K562 (cell line): ENCODE measurements around the gene RNH1. TPM values are rescaled to one million over a fixed set of nuclear protein-coding genes. Genes with fewer than 3 reads are reported as not detected.

Experiments
- ATAC-seq: fragments of 200-7000 bp; cut with Tn5 transposase; 3 replicates; pipeline ENCODE4 v1.9.1; 2020; ENCODE audit warnings: moderate library complexity
- BruUV-seq: library from RNA; stranded (reverse); fragments of 400-500 nt; replicated peaks from 2 replicates; lab custom pipeline; 2021; lab: Mats Ljungman, UMichigan
- CTCF ChIA-PET: fragments of 300-600 bp; formaldehyde crosslinking; extraction: SDS; loops from one replicate; lab custom pipeline; 2021; ENCODE audit warnings: low intra/inter-chr PET ratio; lab: Yijun Ruan, JAX
- POLR2A ChIA-PET: fragments of 300-600, 350-650 bp; sonication (Branson Sonifier 250); formaldehyde crosslinking; extraction: SDS; loops from one replicate; lab custom pipeline; 2021; ENCODE audit warnings: antibody characterized with exemption, inconsistent platforms; lab: Yijun Ruan, JAX
- DNase-seq, 4 experiments: peaks; one replicate each; pipeline versions ENCODE4 v3.0.0 to v3.0.0-alpha.2; 2011 to 2018; ENCODE audit warnings: low spot score in 3 of 4, mixed read lengths in 3 of 4; ENCODE audit errors: extremely low read depth in 1 of 4
- FAIRE-seq: peaks from 2 replicates; lab custom pipeline; 2011; peaks lifted over from hg19 to GRCh38; lab: Jason Lieb, UNC
- H2AFZ ChIP-seq: 2 replicates; pipeline ENCODE4 v1.6.0; 2011; ENCODE audit warnings: low read depth, low read length, control low read depth, inconsistent platforms
- H3K27ac ChIP-seq: fragments of 200-600 bp; 3 replicates; pipeline ENCODE4 v1.8.0; 2011; ENCODE audit warnings: low read depth, mild to moderate bottlenecking, control low read depth, inconsistent platforms, low read length, moderate library complexity, mixed read lengths; ENCODE audit errors: extremely low read depth
- H3K27me3 ChIP-seq, 2 experiments: fragments of 300-600 bp in 1 of 2; 2 replicates in 1 of 2; 3 replicates in 1 of 2; pipeline versions ENCODE4 v1.6.0 to v1.8.0; 2011; ENCODE audit warnings: inconsistent platforms in 2 of 2, low read length in 2 of 2, mild to moderate bottlenecking in 1 of 2, mixed read lengths in 1 of 2, moderate library complexity in 1 of 2; ENCODE audit not compliant: control insufficient read depth in 2 of 2, insufficient read depth in 2 of 2
- H3K36me3 ChIP-seq: fragments of 300-600 bp; 3 replicates; pipeline ENCODE4 v1.8.0; 2011; ENCODE audit warnings: mild to moderate bottlenecking, low read length, inconsistent platforms; ENCODE audit not compliant: control insufficient read depth, insufficient read depth
- H3K4me1 ChIP-seq, 2 experiments: fragments of 200-600 bp in 1 of 2; replicated peaks in 1 of 2; 2 replicates in 1 of 2; 3 replicates in 1 of 2; pipeline versions ENCODE4 v1.5.1 to v1.8.0; 2011; ENCODE audit warnings: inconsistent platforms in 2 of 2, low read length in 2 of 2, mild to moderate bottlenecking in 1 of 2, mixed read lengths in 1 of 2, moderate library complexity in 1 of 2; ENCODE audit not compliant: control insufficient read depth in 2 of 2, insufficient read depth in 2 of 2
- H3K4me2 ChIP-seq: 2 replicates; pipeline ENCODE4 v1.6.1; 2011; ENCODE audit warnings: low read length, control low read depth, inconsistent platforms, mixed read lengths; ENCODE audit not compliant: insufficient read depth
- H3K4me3 ChIP-seq: fragments of 200-600 bp; sonication (generic), shearing (Covaris generic); 2 replicates; pipeline ENCODE4 v1.5.1; 2016; ENCODE audit warnings: control low read depth, inconsistent platforms
- H3K79me2 ChIP-seq: fragments of 200-600 bp; 3 replicates; pipeline ENCODE4 v1.8.0; 2011; ENCODE audit warnings: low read length, inconsistent platforms; ENCODE audit not compliant: control insufficient read depth, insufficient read depth
- H3K9ac ChIP-seq, 2 experiments: 2 replicates each; pipeline versions ENCODE4 v1.6.0 to v1.6.1; 2011; ENCODE audit warnings: low read depth in 2 of 2, low read length in 2 of 2, control low read depth in 1 of 2, inconsistent platforms in 1 of 2, mild to moderate bottlenecking in 1 of 2, mixed read lengths in 1 of 2; ENCODE audit not compliant: insufficient read depth in 1 of 2
- H3K9me1 ChIP-seq: one replicate; pipeline ENCODE4 v1.6.0; 2011; ENCODE audit warnings: inconsistent platforms, mild to moderate bottlenecking, low read length, moderate library complexity; ENCODE audit not compliant: control insufficient read depth, insufficient read depth
- H3K9me3 ChIP-seq: replicated peaks from 2 replicates; pipeline ENCODE4 v1.5.1; 2011; ENCODE audit warnings: low read depth, low read length, inconsistent platforms; ENCODE audit not compliant: control insufficient read depth, insufficient read depth
- H4K20me1 ChIP-seq: replicated peaks from 2 replicates; pipeline ENCODE4 v1.6.1; 2011; ENCODE audit warnings: low read length, inconsistent platforms, mixed read lengths; ENCODE audit not compliant: control insufficient read depth, insufficient read depth
- MTA2 ChIP-seq: fragments of 450-650 bp; IDR thresholded peaks from 2 replicates; pipeline ENCODE4 v1.6.1; 2016; ENCODE audit warnings: low read depth
- PRMT5 ChIP-seq: sonication (generic); formaldehyde crosslinking; IDR thresholded peaks from 2 replicates; pipeline ENCODE4 v1.5.0; 2020; ENCODE audit warnings: missing genetic modification reagents
- RBM22 ChIP-seq: fragments of 200-400 bp; formaldehyde crosslinking; IDR thresholded peaks from 2 replicates; pipeline ENCODE4 v1.6.1; 2018; ENCODE audit warnings: low read length, low read depth; ENCODE audit not compliant: poor library complexity, severe bottlenecking
- ZNF3 ChIP-seq: fragments of 250-450 bp; sonication (Bioruptor Pico); IDR thresholded peaks from 2 replicates; pipeline ENCODE4 v1.5.0; 2021; ENCODE audit warnings: mild to moderate bottlenecking, moderate library complexity
- WGBS: fragments of 100-300 bp; shearing (Covaris generic); methylation state at CpG from one replicate; pipeline ENCODE4 v1.1.6; 2016; ENCODE audit warnings: low coverage, mixed read lengths; ENCODE audit not compliant: insufficient coverage; ENCODE audit errors: missing lambda C conversion rate; 5-methylcytosine and 5-hydroxymethylcytosine counted together
- in situ Hi-C: fragments of 300-500 bp; cut with MboI; formaldehyde crosslinking; loops from 4 replicates; pipeline ENCODE4 v1.15.0; 2018; ENCODE audit warnings: inconsistent platforms, mixed read lengths
- intact Hi-C: fragments of 100-400 bp; cut with micrococcal nuclease; formaldehyde crosslinking; loops from 2 replicates; pipeline ENCODE4 v1.14.2; 2022
- polyA plus RNA-seq, 8 experiments: library from polyadenylated mRNA; depleted of rRNA in 4 of 8; stranded (reverse) in 5 of 8; unstranded in 3 of 8; fragments of >200 nt; fragmentation: Nextera tagmentation in 2 of 8; fragmentation: Illumina TruSeq in 1 of 8; extraction: Ambion mirVana in 2 of 8; extraction: Trizol in 1 of 8; gene quantifications; 2 replicates each; pipeline versions ENCODE4 v1.2.1 to v1.2.3, GENCODE V29; 2011 to 2014; ENCODE audit warnings: inconsistent platforms in 1 of 8, missing spikeins in 1 of 8
- total RNA-seq, 7 experiments: library from RNA; depleted of rRNA in 6 of 7; stranded (reverse); fragments of >200 nt in 6 of 7; fragmentation: Illumina TruSeq in 2 of 7; extraction: Trizol in 2 of 7; gene quantifications; 2 replicates each; pipeline versions ENCODE4 v1.2.1 to v1.2.3, GENCODE V29; 2011 to 2021; ENCODE audit warnings: low replicate concordance in 1 of 7
- TF ChIP-seq, protein P1 (sequence below), 2 experiments: fragments of 250-450 bp in 1 of 2; fragments of 450-650 bp in 1 of 2; sonication (Bioruptor Pico) in 1 of 2; IDR thresholded peaks; 2 replicates each; pipeline versions ENCODE4 v1.6.1 to v1.8.0; 2016 to 2021; ENCODE audit warnings: mild to moderate bottlenecking in 2 of 2, moderate library complexity in 2 of 2, missing compliant biosample characterization in 1 of 2, missing genetic modification characterization in 1 of 2
- TF ChIP-seq, protein P2 (sequence below), 2 experiments: fragments of 450-650 bp; conservative IDR thresholded peaks; 2 replicates each; pipeline ENCODE4 v1.6.1; 2017; ENCODE audit warnings: mild to moderate bottlenecking in 2 of 2, moderate library complexity in 2 of 2
- TF ChIP-seq, protein P3 (sequence below): fragments of 200-600 bp; sonication (generic); IDR thresholded peaks from one replicate; pipeline ENCODE4 v1.6.1; 2012; ENCODE audit warnings: mild to moderate bottlenecking, low read depth, low read length, inconsistent platforms

Gene RNH1
- total and polyA plus RNA-seq, 9 of the 15 experiments (the other 6 are each of a cell fraction or from before 2014, with no cell fraction given), result 2.5 to 160 (median 44.3) TPM

DNA sequence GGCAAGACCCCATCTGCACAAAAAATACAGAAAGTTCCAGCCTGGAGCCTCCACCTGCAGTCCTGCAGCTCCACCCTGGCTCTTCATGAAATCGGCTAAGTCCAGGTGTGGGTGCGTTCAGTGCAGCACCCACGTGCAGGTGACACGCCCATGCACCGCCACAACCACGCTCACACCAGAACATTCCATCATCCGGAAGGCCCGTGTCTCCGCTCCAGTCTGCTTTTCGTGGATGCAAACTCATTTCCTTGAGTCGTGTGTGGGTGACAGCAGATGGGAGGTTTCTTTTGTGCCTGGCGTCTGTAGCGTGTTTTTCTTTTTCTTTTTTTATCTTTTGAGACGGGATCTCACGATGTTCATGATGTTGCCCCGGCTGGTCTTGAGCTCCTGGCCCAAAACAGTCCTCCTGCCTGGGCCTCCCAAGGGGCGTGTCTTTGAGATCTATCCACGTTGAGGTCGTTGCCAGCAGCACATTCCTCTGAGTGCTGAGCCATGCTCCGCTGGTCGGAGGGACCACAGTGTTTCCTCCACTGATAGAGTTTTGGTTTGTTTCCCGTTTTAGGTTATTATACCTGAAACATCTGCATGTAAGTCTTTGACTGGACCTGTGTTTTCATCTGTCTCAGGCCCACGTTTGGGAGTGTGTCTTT lies 49.8 kb downstream of the RNH1 start:
- BruUV-seq, result no TSS peak
- in situ Hi-C loops (no loop called here), intact Hi-C loops (no loop called here)
- H2AFZ ChIP-seq, result no peak overlapping the region
- FAIRE-seq (no peak), DNase-seq (no peak), ATAC-seq (no peak)
- H3K4me1 ChIP-seq, result peaks cover 28 to 59% of the 10 kb centered on the region in 2 experiments
- WGBS, result 80% methylated on average over 23 of the region's 23 CpGs
- H3K27ac ChIP-seq, result no peak overlapping the region; the same call in 2 of the 3 replicates
- H3K4me3 ChIP-seq, result no peak overlapping the region
- no peak overlapping the region for H3K9ac ChIP-seq
- no peaks in the 10 kb centered on the region for H3K9me1 ChIP-seq
- peaks cover 86% of the 10 kb centered on the region for H3K36me3 ChIP-seq
- no peaks in the 10 kb centered on the region for H3K27me3 ChIP-seq
- no peak overlapping the region for H3K4me2 ChIP-seq
- H4K20me1 ChIP-seq, result peaks cover 10% of the 10 kb centered on the region; the same call in 1 of the 2 replicates
- CTCF ChIA-PET, result no interaction called here
- H3K9me3 ChIP-seq, result no peaks in the 10 kb centered on the region
- POLR2A ChIA-PET, result no interaction called here
- H3K79me2 ChIP-seq, result peaks cover 91% of the 10 kb centered on the region
- TF ChIP-seq RBM22, result no peak
- TF ChIP-seq ZNF3, result no peak
- TF ChIP-seq, protein P1, sequence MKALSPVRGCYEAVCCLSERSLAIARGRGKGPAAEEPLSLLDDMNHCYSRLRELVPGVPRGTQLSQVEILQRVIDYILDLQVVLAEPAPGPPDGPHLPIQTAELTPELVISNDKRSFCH (CRISPR knock-in tag; IDR thresholded peaks at IDR 0.05), result no peak
- TF ChIP-seq, protein P1 (tag; IDR thresholded peaks at IDR 0.05), result no peak
- no peak for TF ChIP-seq MTA2
- TF ChIP-seq, protein P2, sequence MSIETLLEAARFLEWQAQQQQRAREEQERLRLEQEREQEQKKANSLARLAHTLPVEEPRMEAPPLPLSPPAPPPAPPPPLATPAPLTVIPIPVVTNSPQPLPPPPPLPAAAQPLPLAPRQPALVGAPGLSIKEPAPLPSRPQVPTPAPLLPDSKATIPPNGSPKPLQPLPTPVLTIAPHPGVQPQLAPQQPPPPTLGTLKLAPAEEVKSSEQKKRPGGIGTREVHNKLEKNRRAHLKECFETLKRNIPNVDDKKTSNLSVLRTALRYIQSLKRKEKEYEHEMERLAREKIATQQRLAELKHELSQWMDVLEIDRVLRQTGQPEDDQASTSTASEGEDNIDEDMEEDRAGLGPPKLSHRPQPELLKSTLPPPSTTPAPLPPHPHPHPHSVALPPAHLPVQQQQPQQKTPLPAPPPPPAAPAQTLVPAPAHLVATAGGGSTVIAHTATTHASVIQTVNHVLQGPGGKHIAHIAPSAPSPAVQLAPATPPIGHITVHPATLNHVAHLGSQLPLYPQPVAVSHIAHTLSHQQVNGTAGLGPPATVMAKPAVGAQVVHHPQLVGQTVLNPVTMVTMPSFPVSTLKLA (conservative IDR thresholded peaks at IDR 0.05), result 0 out of 4 replicates have a peak, but pooled peaks of 1 of the 2 experiments have one; percentile 22
- no peak for TF ChIP-seq PRMT5
- TF ChIP-seq, protein P3, sequence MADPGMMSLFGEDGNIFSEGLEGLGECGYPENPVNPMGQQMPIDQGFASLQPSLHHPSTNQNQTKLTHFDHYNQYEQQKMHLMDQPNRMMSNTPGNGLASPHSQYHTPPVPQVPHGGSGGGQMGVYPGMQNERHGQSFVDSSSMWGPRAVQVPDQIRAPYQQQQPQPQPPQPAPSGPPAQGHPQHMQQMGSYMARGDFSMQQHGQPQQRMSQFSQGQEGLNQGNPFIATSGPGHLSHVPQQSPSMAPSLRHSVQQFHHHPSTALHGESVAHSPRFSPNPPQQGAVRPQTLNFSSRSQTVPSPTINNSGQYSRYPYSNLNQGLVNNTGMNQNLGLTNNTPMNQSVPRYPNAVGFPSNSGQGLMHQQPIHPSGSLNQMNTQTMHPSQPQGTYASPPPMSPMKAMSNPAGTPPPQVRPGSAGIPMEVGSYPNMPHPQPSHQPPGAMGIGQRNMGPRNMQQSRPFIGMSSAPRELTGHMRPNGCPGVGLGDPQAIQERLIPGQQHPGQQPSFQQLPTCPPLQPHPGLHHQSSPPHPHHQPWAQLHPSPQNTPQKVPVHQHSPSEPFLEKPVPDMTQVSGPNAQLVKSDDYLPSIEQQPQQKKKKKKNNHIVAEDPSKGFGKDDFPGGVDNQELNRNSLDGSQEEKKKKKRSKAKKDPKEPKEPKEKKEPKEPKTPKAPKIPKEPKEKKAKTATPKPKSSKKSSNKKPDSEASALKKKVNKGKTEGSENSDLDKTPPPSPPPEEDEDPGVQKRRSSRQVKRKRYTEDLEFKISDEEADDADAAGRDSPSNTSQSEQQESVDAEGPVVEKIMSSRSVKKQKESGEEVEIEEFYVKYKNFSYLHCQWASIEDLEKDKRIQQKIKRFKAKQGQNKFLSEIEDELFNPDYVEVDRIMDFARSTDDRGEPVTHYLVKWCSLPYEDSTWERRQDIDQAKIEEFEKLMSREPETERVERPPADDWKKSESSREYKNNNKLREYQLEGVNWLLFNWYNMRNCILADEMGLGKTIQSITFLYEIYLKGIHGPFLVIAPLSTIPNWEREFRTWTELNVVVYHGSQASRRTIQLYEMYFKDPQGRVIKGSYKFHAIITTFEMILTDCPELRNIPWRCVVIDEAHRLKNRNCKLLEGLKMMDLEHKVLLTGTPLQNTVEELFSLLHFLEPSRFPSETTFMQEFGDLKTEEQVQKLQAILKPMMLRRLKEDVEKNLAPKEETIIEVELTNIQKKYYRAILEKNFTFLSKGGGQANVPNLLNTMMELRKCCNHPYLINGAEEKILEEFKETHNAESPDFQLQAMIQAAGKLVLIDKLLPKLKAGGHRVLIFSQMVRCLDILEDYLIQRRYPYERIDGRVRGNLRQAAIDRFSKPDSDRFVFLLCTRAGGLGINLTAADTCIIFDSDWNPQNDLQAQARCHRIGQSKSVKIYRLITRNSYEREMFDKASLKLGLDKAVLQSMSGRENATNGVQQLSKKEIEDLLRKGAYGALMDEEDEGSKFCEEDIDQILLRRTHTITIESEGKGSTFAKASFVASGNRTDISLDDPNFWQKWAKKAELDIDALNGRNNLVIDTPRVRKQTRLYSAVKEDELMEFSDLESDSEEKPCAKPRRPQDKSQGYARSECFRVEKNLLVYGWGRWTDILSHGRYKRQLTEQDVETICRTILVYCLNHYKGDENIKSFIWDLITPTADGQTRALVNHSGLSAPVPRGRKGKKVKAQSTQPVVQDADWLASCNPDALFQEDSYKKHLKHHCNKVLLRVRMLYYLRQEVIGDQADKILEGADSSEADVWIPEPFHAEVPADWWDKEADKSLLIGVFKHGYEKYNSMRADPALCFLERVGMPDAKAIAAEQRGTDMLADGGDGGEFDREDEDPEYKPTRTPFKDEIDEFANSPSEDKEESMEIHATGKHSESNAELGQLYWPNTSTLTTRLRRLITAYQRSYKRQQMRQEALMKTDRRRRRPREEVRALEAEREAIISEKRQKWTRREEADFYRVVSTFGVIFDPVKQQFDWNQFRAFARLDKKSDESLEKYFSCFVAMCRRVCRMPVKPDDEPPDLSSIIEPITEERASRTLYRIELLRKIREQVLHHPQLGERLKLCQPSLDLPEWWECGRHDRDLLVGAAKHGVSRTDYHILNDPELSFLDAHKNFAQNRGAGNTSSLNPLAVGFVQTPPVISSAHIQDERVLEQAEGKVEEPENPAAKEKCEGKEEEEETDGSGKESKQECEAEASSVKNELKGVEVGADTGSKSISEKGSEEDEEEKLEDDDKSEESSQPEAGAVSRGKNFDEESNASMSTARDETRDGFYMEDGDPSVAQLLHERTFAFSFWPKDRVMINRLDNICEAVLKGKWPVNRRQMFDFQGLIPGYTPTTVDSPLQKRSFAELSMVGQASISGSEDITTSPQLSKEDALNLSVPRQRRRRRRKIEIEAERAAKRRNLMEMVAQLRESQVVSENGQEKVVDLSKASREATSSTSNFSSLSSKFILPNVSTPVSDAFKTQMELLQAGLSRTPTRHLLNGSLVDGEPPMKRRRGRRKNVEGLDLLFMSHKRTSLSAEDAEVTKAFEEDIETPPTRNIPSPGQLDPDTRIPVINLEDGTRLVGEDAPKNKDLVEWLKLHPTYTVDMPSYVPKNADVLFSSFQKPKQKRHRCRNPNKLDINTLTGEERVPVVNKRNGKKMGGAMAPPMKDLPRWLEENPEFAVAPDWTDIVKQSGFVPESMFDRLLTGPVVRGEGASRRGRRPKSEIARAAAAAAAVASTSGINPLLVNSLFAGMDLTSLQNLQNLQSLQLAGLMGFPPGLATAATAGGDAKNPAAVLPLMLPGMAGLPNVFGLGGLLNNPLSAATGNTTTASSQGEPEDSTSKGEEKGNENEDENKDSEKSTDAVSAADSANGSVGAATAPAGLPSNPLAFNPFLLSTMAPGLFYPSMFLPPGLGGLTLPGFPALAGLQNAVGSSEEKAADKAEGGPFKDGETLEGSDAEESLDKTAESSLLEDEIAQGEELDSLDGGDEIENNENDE, result no peak
